GM19438 (cell line): ENCODE measurements around the gene GPD1L.

ENCODE experiments used
- ATAC-seq: cut with Tn5 transposase; IDR thresholded peaks from one replicate; pipeline ENCODE4 v1.9.1; 2021; ENCODE audit warnings: low read depth; ENCODE audit not compliant: unreplicated experiment

GPD1L gene

GRCh38 chr3:32132706-32133105, 26.3 kb downstream of the GPD1L start:
- ATAC-seq = no peak

GRCh38 chr3:32136703-32137102, 30.3 kb downstream of the GPD1L start:
- no peak for ATAC-seq

GRCh38 chr3:32137870-32138269, 31.4 kb downstream of the GPD1L start:
- no peak for ATAC-seq

- no peak for ATAC-seq
Observed at GRCh38 chr3:32138545-32139104, 32.2 kb downstream of the GPD1L start.

- ATAC-seq = no peak
Observed at GRCh38 chr3:32140943-32141342, 34.5 kb downstream of the GPD1L start.

GRCh38 chr3:32143849-32144757, 37.7 kb downstream of the GPD1L start:
- ATAC-seq = no peak

GRCh38 chr3:32146746-32147211, 40.4 kb downstream of the GPD1L start:
- ATAC-seq = no peak

- no peak for ATAC-seq
Observed at GRCh38 chr3:32147509-32147908, 41.1 kb downstream of the GPD1L start.

GRCh38 chr3:32147933-32148332, 41.5 kb downstream of the GPD1L start:
- no peak for ATAC-seq

- no peak for ATAC-seq
Observed at GRCh38 chr3:32148351-32148750, 41.9 kb downstream of the GPD1L start.

GRCh38 chr3:32153414-32154204, 47.2 kb downstream of the GPD1L start:
- no peak for ATAC-seq

GRCh38 chr3:32154205-32154579, 47.8 kb downstream of the GPD1L start:
- no peak for ATAC-seq

- ATAC-seq = no peak
Observed at GRCh38 chr3:32155117-32155516, 48.7 kb downstream of the GPD1L start.

- ATAC-seq = no peak
Observed at GRCh38 chr3:32157600-32158264, 51.3 kb downstream of the GPD1L start.

- no peak for ATAC-seq
Observed at GRCh38 chr3:32160706-32161214, 54.3 kb downstream of the GPD1L start.

GRCh38 chr3:32165442-32165841, 59.0 kb downstream of the GPD1L start:
- no peak for ATAC-seq

- ATAC-seq = no peak
Observed at GRCh38 chr3:32166654-32167053, 60.2 kb downstream of the GPD1L start.

GRCh38 chr3:32172420-32172819, 66.0 kb downstream of the GPD1L start:
- no peak for ATAC-seq

GRCh38 chr3:32175607-32176197, 69.3 kb downstream of the GPD1L start:
- ATAC-seq = no peak
